Occipital lobe (tissue), 2 donors: ENCODE results near the gene CEACAM16. TPM values are rescaled to one million over a fixed set of nuclear protein-coding genes. Genes with fewer than 3 reads are reported as not detected.
"Not testable (repeated sequence)": the region's sequence is repeated elsewhere in the genome, so short reads cannot be mapped to it uniquely, and the experiment has no call there.

Experiments
- DNase-seq: peaks from one replicate; lab custom pipeline; 2025; lab: John Stamatoyannopoulos, UW
- total RNA-seq: library from RNA; depleted of rRNA; stranded (reverse); fragments of >200 nt; gene quantifications from one replicate; pipeline ENCODE4 v1.2.3, GENCODE V29; 2014

The CEACAM16 gene
- total RNA-seq, 1 donor from 2014 or later = not detected

DNA sequence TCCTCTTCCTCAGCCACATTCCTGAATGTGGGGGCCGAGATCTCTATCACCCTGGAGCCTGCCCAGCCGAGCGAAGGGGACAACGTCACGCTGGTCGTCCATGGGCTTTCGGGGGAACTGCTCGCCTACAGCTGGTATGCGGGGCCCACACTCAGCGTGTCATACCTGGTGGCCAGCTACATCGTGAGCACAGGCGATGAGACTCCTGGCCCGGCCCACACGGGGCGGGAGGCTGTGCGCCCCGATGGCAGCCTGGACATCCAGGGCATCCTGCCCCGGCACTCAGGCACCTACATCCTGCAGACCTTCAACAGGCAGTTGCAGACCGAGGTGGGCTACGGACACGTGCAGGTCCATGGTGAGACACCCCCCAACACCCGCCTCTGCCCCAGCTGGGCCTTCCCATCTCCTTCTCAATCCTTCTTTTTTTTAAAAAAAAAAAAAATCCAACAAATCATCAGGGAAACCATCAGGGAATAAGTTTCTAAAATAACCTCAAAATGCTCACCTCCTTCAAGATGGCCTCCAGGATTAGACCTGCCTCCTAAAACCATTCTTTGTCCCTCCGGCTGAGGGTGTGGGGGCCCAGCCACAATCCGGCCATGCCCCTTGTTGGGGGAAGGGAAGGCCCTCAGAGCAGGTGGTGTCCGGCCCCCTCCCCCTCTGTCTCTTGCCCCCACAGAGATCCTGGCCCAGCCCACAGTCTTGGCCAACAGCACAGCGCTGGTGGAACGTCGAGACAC, 4.6 kb downstream of the CEACAM16 start:
- DNase-seq = no peak

DNA sequence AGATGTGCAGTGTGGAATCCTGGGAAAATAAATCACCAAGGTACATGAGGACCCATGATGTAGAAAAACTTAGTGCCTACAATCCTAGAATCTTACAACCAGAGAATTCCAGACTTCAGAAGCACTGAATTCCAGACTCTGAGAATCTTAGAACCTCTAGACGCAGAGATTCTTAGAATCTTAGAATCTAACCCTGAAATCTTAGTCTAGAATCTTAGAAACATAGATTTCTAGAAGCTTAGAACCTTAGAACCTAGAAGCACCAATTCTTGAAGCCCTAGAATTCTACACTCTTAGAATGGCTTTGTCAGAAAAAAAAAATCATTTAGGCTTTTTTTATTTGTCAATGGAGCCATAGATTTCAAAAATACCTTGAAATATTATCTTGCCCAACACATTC, 6.0 kb downstream of the CEACAM16 start:
- no peak for DNase-seq

DNA sequence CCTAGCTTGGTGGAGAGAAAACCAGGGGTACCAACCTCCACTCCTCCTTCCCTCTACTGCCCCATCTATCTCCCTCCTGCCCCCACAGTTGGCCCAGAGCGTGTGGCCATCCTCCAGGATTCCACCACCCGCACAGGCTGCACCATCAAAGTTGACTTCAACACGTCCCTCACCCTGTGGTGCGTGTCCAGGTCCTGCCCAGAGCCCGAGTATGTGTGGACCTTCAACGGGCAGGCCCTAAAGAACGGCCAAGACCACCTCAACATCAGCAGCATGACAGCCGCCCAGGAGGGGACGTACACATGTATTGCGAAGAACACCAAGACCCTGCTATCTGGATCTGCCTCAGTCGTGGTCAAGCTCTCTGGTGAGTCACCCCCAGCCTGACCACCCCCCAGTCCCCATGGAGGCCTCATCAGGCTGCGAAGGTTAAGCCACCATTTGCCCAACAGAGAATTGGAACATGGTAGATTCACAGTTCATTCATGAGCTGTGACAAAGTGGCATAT, 6.6 kb downstream of the CEACAM16 start:
- DNase-seq = no peak

DNA sequence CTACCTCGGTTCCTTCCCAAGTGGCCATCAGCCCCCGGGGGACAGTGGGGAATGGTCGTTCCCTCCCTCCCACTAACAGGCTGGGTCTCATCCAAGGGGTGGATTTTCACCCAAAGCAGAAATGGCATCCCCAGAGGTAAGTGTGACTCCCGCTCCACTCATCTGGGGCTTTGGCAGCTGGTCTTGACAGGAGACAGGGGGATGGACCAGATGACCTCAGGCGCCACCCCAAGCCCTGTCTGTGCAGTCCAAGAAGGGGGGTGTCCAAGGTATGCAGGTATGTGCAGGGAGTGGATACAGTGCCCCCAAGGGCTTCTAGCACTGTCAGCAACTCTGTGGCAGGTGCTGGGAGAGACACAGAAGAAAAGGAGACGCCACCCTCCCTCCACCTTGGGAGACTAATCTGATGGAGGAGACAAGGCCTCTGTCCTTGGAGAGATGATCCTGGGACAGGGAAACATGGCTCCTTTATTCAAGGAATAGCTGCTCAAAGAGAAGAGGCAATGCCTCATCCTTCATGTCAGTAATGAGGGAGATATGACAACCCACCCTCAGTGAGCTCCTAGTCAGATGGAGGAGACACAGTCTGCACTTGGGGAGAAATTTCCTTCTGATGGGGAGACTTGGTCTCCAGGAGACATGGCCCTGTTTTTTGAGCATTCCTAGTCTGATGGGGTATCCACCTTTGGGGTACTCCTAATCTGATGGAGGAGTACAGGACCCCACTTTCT, 7.7 kb downstream of the CEACAM16 start:
- DNase-seq = no peak

DNA sequence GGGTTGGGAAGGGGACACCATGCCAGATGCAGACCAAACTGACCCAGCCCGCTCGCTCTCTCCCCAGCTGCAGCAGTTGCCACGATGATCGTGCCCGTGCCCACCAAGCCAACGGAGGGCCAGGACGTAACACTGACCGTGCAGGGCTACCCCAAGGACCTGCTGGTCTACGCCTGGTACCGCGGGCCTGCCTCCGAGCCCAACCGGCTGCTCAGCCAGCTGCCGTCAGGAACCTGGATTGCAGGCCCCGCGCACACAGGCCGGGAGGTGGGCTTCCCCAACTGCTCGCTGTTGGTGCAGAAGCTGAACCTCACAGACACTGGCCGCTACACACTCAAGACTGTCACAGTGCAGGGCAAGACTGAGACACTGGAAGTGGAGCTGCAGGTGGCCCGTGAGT, 8.8 kb downstream of the CEACAM16 start:
- DNase-seq = no peak

DNA sequence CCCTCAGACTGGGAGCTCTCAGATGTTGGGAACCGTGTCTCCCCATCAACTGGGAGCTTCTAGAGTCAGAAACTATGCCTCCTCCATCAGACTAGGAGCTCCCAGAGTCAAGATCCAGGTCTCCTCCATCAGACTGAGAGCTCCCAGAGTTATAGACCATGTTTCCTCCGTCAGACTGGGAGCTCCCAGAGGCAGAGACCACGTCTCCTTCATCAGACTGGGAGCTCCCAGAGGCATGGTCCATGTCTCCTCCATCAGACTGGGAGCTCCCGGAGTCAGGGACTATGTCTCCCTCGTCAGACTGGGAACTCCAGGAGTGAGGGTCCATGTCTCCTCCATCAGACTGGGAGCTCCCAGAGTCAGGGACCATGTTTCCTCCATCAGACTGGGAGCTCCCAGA, 10.0 kb downstream of the CEACAM16 start:
- no peak for DNase-seq

DNA sequence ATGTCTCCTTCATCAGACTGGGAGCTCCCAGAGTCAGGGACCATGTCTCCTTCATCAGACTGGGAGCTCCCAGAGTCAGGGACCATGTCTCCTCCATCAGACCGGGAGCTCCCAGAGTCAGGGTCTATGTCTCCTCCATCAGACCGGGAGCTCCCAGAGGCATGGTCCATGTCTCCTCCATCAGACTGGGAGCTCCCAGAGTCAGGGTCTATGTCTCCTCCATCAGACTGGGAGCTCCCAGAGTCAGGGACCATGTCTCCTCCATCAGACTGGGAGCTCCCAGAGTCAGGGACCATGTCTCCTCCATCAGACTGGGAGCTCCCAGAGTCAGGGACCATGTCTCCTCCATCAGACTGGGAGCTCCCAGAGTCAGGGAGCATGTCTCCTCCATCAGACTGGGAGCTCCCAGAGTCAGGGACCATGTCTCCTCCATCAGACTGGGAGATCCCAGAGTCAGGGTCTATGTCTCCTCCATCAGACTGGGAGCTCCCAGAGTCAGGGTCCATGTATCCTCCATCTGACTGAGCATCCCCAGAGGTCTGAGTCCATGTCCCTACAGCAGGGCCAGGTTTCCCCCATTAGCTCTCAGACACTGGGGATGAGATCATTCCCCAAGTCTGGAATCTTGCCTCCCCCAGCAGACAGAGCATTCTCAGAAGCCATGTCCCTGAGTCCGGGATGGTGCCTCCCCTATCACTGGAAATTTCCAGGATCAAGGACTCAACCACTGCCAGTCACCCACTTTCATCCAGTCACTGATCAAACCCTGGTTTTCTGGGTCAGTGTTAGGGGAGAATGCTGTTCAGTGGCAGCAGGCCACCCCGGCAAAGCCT, 10.7 kb downstream of the CEACAM16 start:
- DNase-seq = not testable (repeated sequence)

DNA sequence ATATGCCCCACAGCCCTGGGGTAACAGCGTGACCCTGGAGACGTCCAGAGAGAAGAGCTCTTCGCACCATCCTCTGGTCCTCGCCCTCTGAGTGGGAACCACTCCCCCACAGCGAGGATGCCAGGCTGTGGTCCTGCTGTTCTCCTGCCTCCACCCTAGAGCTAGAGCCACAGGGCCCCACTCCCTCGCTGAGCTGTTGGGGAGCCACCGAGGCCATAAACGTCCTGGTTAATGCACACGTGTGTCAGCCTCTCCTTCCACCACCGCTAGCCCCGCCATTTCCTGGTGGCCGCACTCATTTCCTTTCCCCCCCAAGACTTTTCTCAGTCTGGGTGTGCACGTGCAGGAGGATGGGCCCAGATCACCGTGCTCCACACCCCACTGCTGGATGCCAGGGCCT, 11.5 kb downstream of the CEACAM16 start:
- no peak for DNase-seq

DNA sequence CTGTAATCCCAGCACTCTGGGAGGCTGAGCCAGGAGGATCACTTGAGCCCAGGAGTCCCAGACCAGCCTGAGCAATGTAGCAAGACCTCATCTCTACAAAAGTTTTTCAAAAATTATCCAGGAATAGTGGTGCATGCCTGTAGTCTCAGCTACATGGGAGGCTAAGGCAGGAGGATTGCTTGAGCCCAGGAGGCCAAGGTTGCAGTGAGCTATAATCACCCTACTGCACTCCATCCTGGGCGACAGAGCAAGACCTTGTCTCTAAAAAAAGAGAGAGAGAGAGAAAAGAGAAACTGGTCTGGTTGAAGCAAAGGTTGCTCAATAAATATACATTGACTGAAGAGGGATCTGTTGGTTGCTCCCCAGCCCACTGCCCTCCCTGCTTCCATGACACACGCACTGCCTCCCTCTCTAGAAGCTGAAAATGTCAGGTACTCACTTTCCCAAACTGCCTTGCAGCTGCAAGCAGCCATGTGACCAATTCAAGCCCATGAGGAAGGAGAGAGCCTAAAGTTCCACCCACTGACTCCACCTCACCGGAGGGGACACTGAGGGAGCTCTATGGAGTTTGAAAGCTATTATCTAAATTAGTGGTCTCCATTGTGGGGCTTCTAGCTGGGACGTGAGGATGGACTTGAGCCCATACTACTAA, 14.0 kb downstream of the CEACAM16 start:
- DNase-seq = no peak

DNA sequence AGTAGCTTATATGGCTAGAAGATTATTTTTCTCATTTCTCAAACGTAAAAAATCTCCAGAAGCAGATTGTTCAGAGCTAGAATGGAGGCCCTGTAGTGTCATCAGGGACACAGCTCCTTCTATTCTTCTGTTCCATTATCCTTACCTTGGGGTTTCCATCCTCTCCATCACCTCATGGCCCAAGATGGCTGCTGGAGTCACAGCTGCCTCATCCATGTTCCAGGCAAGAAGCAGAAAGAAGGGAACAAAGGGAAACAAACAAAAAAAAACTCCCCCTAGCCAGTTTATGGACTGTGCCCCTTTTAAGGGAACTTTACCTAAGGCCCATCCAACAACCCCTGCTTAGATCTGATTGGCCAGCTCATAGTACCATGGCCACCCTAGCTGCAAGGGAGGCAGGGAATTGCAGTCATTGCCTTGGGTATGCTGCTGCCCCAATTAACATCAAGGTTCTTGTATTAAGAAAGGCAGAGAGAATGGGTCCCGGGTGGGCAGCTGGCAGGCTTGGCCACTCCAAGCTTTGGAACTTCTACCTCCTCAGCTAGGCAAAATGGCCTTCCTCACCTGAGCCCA, 15.7 kb downstream of the CEACAM16 start:
- DNase-seq = no peak

DNA sequence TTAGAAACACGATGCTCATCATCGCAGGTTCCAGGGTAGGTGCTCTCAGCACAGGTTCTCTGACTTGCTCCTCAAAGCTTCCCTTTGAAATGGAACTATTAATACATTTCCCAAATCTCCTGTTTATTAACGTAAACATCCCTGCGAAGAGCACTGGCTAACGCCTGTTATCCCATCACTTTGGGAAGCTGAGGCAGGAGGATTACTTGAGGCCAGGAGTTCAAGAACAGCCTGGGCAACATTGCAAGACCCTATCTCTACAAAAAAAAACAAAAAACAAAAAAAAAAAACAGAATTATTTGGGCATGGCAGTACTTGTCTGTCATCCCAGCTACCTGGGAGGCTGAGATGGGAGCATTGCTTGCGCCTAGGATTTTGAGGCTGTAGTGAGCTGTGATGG, 18.7 kb downstream of the CEACAM16 start:
- DNase-seq = no peak

DNA sequence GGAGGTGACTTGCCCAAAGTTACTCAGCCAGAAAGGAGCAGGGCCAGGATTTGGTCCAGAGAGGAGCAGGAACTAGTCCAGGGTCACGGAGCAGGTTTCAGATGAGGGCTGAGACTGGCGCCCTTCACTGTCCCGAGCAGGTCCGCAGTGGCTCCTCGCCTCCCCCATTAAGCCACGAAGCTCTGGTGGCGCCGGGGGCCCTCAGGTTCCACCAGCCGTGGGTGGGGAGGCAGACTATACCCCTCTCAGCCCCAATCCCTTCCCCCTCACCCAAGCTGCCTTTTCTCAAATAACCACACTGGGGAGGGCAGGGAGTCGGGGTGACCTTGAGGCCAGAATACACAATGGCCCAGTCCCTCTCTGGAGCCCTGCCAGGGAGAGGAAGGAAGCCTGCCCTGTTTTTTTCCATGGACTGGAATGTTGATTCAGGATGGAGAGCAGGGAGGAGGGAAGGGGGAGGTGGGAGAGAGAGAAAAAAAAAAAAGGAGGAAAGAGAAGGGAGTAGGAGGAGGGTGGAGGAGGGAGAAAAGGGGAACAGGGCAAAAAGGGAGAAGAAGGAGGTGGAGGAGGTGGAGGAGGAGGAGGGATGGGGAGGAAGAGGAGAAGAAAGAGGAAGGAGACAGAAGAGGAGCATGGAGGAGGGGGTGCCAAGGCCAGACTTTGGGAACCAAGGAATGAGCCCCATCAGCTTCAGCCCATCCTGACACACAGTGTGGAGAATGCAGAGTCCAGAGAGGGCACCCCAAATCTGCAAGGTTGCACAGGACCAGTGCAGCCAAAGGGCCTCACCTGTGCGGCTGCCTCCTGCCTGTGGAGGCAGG, 19.7 kb downstream of the CEACAM16 start:
- DNase-seq = no peak

DNA sequence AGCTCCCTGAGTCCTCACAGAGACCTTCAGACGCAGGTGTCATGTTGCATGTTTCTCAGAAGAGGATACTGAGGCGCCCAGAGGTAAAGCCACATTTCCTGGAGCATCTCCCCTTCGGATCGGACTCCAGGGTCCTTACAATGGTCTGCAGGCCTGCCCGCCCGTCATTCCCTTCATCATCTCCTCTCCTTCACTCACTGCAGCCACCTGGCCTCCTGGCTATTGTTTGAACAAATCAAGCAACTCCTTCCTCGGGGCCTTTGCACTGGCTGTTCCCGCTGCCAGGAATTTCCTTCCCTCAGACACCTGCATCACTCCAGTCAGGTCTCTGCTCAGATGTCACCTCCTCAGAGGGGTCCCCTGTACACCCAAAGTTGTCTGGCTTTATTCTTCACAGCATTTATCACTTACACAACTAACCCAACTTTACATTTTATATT, 20.3 kb downstream of the CEACAM16 start:
- no peak for DNase-seq

DNA sequence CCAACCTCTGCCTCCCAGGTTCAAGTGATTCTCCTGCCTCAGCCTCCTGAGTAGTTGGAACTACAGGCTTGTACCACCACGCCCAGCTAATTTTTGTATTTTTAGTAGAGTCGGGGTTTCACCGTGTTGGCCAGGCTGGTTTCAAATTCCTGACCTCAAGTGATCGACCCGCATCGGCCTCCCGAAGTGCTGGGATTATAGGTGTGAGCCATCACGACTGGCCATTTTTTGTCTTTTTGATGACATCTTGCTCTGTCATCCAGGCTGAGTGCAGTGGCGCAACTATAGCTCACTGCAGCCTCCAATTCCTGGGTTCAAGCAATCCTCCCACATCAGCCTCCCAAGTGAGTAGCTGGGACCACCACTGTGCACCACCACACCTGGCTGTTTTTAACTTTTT, 21.4 kb downstream of the CEACAM16 start:
- DNase-seq = not testable (repeated sequence)

DNA sequence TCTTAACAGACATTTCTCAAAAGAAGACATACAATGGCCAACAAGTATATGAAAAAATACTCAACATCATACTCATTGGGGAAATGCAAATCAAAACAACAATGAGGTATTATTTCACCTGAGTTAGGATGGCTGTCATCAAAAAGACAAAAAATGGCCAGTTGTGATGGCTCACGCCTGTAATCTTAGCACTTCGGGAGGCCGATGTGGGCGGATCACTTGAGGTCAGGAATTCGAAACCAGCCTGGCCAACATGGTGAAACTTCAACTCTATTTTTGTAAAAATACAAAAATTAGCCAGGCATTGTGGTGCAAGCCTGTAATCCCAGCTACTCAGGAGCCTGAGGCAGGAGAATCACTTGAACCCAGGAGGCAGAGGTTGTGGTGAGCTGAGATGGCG, 22.0 kb downstream of the CEACAM16 start:
- DNase-seq = no peak

DNA sequence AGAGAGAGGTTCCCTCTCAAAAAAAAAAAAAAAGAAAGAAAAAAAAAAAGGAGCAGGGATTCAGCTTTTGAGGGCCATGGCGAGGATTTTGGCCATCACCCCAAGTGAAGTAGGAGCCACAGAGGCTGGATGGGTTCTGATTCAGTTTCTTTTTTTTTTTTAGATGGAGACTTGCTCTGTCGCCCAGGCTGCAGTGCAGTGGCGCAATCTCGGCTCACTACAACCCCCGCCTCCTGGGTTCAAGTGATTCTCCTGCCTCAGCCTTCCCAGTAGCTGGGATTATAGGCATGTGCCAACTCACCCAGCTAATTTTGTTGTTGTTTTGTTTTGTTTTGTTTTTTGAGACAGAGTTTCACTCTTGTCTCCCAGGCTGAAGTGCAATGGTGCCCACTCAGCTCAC, 22.4 kb downstream of the CEACAM16 start:
- DNase-seq = not testable (repeated sequence)

DNA sequence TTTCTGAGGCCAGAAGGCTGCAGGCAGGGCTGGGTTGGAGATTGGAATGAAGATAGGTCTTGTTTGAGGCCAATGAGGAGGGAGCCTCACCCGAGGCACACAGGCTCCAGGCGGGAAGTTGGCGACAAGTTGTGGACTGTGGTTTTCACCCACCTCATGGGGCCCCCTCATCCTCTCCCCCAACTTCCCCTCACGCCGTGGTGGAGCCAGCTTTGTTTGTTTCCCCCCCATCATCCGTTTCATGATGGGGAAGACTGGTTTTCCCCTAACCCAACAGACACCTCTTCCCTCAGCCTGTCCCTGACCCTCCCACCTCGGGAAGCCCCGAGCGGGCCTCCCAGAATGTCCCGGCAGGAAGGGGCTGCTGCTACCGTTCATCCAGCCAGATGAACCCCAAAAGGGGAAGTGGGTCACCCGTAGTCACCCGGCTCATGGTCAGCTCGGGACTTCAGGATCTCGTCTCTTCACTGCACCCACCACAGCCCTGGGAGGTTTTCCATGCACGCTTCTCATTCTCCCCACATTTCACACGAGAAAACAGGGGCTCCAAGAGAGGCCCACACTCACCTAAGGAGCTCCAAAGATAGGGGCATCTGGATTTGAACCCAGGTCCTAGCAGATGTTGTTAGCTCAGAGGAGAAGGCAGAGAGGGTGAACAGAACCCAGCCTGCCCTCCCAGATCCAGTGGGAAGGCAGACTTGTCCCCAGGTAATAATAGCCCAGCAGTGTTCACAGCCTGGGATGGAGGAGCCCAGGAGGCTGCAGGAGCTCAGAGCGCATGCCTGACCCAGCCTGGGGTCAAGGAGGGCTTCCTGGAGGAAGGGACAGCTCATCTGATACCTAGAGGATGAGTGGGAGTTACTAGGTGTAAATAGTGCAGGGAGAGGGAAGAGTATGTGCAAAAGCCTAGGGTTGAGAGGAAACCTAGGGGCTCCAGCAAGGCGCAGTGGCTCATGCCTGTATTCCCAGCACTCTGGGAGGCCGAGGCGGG, 23.5 kb downstream of the CEACAM16 start:
- DNase-seq = no peak

DNA sequence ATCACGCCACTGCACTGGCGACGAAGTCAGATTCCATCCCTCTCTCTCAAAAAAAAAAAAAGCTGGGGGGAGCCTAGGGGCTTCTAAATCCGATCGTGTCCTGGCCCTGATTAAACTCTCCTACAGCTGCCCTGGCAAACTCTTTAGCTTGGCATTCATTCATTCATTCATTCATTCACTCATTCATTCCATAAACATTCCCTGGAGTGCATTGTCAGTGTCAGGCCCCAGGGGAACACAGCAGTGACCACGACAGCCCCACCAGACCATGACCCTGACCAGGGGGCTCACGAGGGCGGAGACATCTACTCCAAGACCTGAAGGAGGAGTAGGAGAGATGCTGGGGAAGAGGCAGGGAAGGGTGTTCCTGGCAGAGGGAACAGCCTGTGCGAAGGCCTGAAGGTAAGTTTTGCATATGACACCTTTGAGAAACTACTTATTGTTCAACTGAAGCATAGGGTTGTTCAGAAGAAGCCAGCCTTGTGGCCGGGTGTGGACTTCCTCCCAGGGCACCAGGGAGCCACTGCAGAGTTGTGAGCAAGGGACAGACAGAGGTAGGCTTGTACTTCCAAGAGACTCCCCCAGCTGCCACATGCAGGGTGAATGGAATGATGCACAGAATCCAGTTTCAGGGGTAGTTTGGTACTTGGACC, 24.5 kb downstream of the CEACAM16 start:
- no peak for DNase-seq
